Measurements from ENCODE around the gene COL26A1.
"Not testable (repeated sequence)": the region's sequence is repeated elsewhere in the genome, so short reads cannot be mapped to it uniquely, and the experiment has no call there.

Gene COL26A1

GRCh38 chr7:101553018-101553770, 190.5 kb downstream of the COL26A1 start:
- DNase-seq (ENCODE audit: low read depth in 2 of 2) = no peak

GRCh38 chr7:101553771-101554445, 191.2 kb downstream of the COL26A1 start:
- DNase-seq (ENCODE audit: low read depth in 2 of 2) = no peak

- no peak for DNase-seq (ENCODE audit: low read depth in 2 of 2)
Observed at GRCh38 chr7:101554584-101555268, 192.1 kb downstream of the COL26A1 start.

- DNase-seq (ENCODE audit: low read depth in 2 of 2) = no peak
Observed at GRCh38 chr7:101555269-101555920, 192.7 kb downstream of the COL26A1 start.

- DNase-seq (ENCODE audit: low read depth in 2 of 2) = no peak
Observed at GRCh38 chr7:101555921-101556275, 193.2 kb downstream of the COL26A1 start.

- DNase-seq (ENCODE audit: low read depth in 2 of 2) = no peak
Observed at GRCh38 chr7:101556453-101556968, 193.8 kb downstream of the COL26A1 start.

GRCh38 chr7:101557421-101557820, 194.7 kb downstream of the COL26A1 start:
- DNase-seq (ENCODE audit: low read depth in 2 of 2) = no peak

- DNase-seq (ENCODE audit: low read depth in 2 of 2) = no peak
Observed at GRCh38 chr7:101557978-101558741, 195.5 kb downstream of the COL26A1 start.

GRCh38 chr7:101558742-101559325, 196.2 kb downstream of the COL26A1 start:
- DNase-seq (ENCODE audit: low read depth in 2 of 2) = no peak

GRCh38 chr7:101559586-101559985, 196.9 kb downstream of the COL26A1 start:
- DNase-seq (ENCODE audit: low read depth in 2 of 2) = no peak

- not testable (repeated sequence) for DNase-seq (ENCODE audit: low read depth in 2 of 2)
Observed at GRCh38 chr7:101560021-101560420, 197.3 kb downstream of the COL26A1 start.

GRCh38 chr7:101560856-101561255, 198.2 kb downstream of the COL26A1 start:
- DNase-seq (ENCODE audit: low read depth in 2 of 2) = no peak

GRCh38 chr7:101561293-101561692, 198.6 kb downstream of the COL26A1 start:
- not testable (repeated sequence) for DNase-seq (ENCODE audit: low read depth in 2 of 2)

GRCh38 chr7:101562531-101563197, 200.0 kb downstream of the COL26A1 start:
- no peak for DNase-seq (ENCODE audit: low read depth in 2 of 2)

GRCh38 chr7:101563198-101563901, 200.7 kb downstream of the COL26A1 start:
- DNase-seq (ENCODE audit: low read depth in 2 of 2) = no peak

- DNase-seq (ENCODE audit: low read depth in 2 of 2) = no peak
Observed at GRCh38 chr7:101563943-101564777, 201.5 kb downstream of the COL26A1 start.

- no peak for DNase-seq (ENCODE audit: low read depth in 2 of 2)
Observed at GRCh38 chr7:101564778-101565211, 202.1 kb downstream of the COL26A1 start.

- no peak for DNase-seq (ENCODE audit: low read depth in 2 of 2)
Observed at GRCh38 chr7:101565601-101566209, 203.0 kb downstream of the COL26A1 start.

Data from stimulated activated CD8-positive, alpha-beta memory T cell treated with anti-CD3 and anti-CD28 coated beads, Interleukin-15, amount 100 ng/mL, for 48 hours (primary cell).